Effector memory CD4-positive, alpha-beta T cell (primary cell): ENCODE results near the gene MICU1.
"Not testable (repeated sequence)": the region's sequence is repeated elsewhere in the genome, so short reads cannot be mapped to it uniquely, and the experiment has no call there.

ENCODE experiments used
- DNase-seq, 3 donors: peaks; one replicate each; pipeline ENCODE4 v3.0.0-alpha.2; 2020
- H3K27ac ChIP-seq: 2 replicates; pipeline ENCODE4 v1.7.0; 2013; ENCODE audit warnings: mild to moderate bottlenecking, low read length, moderate library complexity; ENCODE audit not compliant: insufficient read depth, poor library complexity, severe bottlenecking
- H3K27me3 ChIP-seq: replicated peaks from 2 replicates; pipeline ENCODE4 v1.7.0; 2013; ENCODE audit warnings: mild to moderate bottlenecking, low read length; ENCODE audit not compliant: insufficient read depth, control insufficient read depth, poor library complexity, severe bottlenecking
- H3K36me3 ChIP-seq: 2 replicates; pipeline ENCODE4 v1.7.0; 2013; ENCODE audit warnings: mild to moderate bottlenecking, low read length, moderate library complexity; ENCODE audit not compliant: control insufficient read depth, insufficient read depth
- H3K4me1 ChIP-seq: 2 replicates; pipeline ENCODE4 v1.7.0; 2013; ENCODE audit warnings: low read length, mild to moderate bottlenecking; ENCODE audit not compliant: control insufficient read depth, insufficient read depth, poor library complexity, severe bottlenecking
- H3K4me3 ChIP-seq: 2 replicates; pipeline ENCODE4 v1.7.0; 2013; ENCODE audit warnings: low read length, low read depth, mild to moderate bottlenecking; ENCODE audit not compliant: insufficient read depth, poor library complexity, severe bottlenecking
- H3K9me3 ChIP-seq: 2 replicates; pipeline ENCODE4 v1.7.0; 2013; ENCODE audit warnings: mild to moderate bottlenecking, low read length, moderate library complexity; ENCODE audit not compliant: control insufficient read depth
- total RNA-seq, 3 donors: gene quantifications; one replicate each; lab custom pipeline; 2026; lab: John Stamatoyannopoulos, UW

MICU1 gene
- 23.2 to 27.3 (median 25.4) reads per million in 3 donors for total RNA-seq

GRCh38 chr10:72625608-72626443, at the start of gene MICU1:
MICU1 (minus strand) TSS chr10:72626079; CDS start chr10:72566793, 59,286 bp downstream.
- H3K27ac ChIP-seq: peak within 1 kb of the TSS; percentile 57
- no peaks in the 10 kb centered on the region for H3K4me1 ChIP-seq
- peak; percentile 87 to 90 (median 89) for DNase-seq
- H3K9me3 ChIP-seq: no peaks in the 10 kb centered on the region
- no peaks in the 10 kb centered on the region for H3K36me3 ChIP-seq
- no peaks in the 10 kb centered on the region for H3K27me3 ChIP-seq
- peak within 1 kb of the TSS; percentile 89 for H3K4me3 ChIP-seq

GRCh38 chr10:72674174-72674573, 48.3 kb upstream of the MICU1 start:
- not testable (repeated sequence) for H3K27ac ChIP-seq, H3K27me3 ChIP-seq, H3K4me3 ChIP-seq, H3K4me1 ChIP-seq, H3K36me3 ChIP-seq, H3K9me3 ChIP-seq, DNase-seq

GRCh38 chr10:72673280-72673679, 47.4 kb upstream of the MICU1 start:
- no peak for DNase-seq
- no peaks in the 10 kb centered on the region for H3K27me3 ChIP-seq
- no peak overlapping the region for H3K27ac ChIP-seq
- H3K4me3 ChIP-seq: no peak overlapping the region
- no peaks in the 10 kb centered on the region for H3K9me3 ChIP-seq
- H3K4me1 ChIP-seq: no peaks in the 10 kb centered on the region
- H3K36me3 ChIP-seq: no peaks in the 10 kb centered on the region

- Histone ChIP-seq H3K36me3 (no peaks in the 10 kb centered on the region), H3K9me3 (no peaks in the 10 kb centered on the region), H3K4me1 (no peaks in the 10 kb centered on the region), H3K4me3 (no peak overlapping the region), H3K27me3 (no peaks in the 10 kb centered on the region), H3K27ac (no peak overlapping the region)
- no peak for DNase-seq
These were observed 41.5 kb upstream of the MICU1 start for GRCh38 chr10:72667207-72667864.

- no peaks in the 10 kb centered on the region for H3K27me3 ChIP-seq
- H3K9me3 ChIP-seq: no peaks in the 10 kb centered on the region
- H3K36me3 ChIP-seq: no peaks in the 10 kb centered on the region
- no peaks in the 10 kb centered on the region for H3K4me1 ChIP-seq
- H3K27ac ChIP-seq: no peak overlapping the region
- H3K4me3 ChIP-seq: no peak overlapping the region
- DNase-seq: no peak
These were observed 40.0 kb upstream of the MICU1 start for GRCh38 chr10:72665925-72666324.

GRCh38 chr10:72663971-72664370, 38.1 kb upstream of the MICU1 start:
- Histone ChIP-seq H3K9me3 (no peaks in the 10 kb centered on the region), H3K4me3 (no peak overlapping the region), H3K27me3 (no peaks in the 10 kb centered on the region), H3K36me3 (no peaks in the 10 kb centered on the region), H3K4me1 (no peaks in the 10 kb centered on the region), H3K27ac (no peak overlapping the region)
- no peak for DNase-seq

GRCh38 chr10:72661431-72661830, 35.6 kb upstream of the MICU1 start:
- DNase-seq: no peak
- H3K27me3 ChIP-seq: no peaks in the 10 kb centered on the region
- no peaks in the 10 kb centered on the region for H3K9me3 ChIP-seq

GRCh38 chr10:72660220-72660619, 34.3 kb upstream of the MICU1 start:
- H3K36me3 ChIP-seq: no peaks in the 10 kb centered on the region
- no peak for DNase-seq

More at GRCh38 chr10:72661431-72661830, 35.6 kb upstream of the MICU1 start:
- no peaks in the 10 kb centered on the region for H3K36me3 ChIP-seq
- no peak overlapping the region for H3K27ac ChIP-seq
- no peak overlapping the region for H3K4me3 ChIP-seq
- no peaks in the 10 kb centered on the region for H3K4me1 ChIP-seq

GRCh38 chr10:72659694-72660093, 33.8 kb upstream of the MICU1 start:
- DNase-seq: no peak
- H3K4me1 ChIP-seq: no peaks in the 10 kb centered on the region
- H3K36me3 ChIP-seq: no peaks in the 10 kb centered on the region
- no peaks in the 10 kb centered on the region for H3K9me3 ChIP-seq
- H3K27ac ChIP-seq: no peak overlapping the region
- H3K4me3 ChIP-seq: no peak overlapping the region
- no peaks in the 10 kb centered on the region for H3K27me3 ChIP-seq

More at GRCh38 chr10:72660220-72660619, 34.3 kb upstream of the MICU1 start:
- no peaks in the 10 kb centered on the region for H3K9me3 ChIP-seq
- H3K4me1 ChIP-seq: no peaks in the 10 kb centered on the region
- H3K4me3 ChIP-seq: no peak overlapping the region
- H3K27ac ChIP-seq: no peak overlapping the region
- no peaks in the 10 kb centered on the region for H3K27me3 ChIP-seq
